Caco-2 (cell line): ENCODE measurements around the gene AK5. TPM values are rescaled to one million over a fixed set of nuclear protein-coding genes. Genes with fewer than 3 reads are reported as not detected.

Source experiments
- Bru-seq: library from RNA; stranded (reverse); fragments of 400-500 nt; gene quantifications from one replicate; lab custom pipeline; 2021; lab: Mats Ljungman, UMichigan
- BruChase-seq, 2 experiments: library from RNA; stranded (reverse); fragments of 400-500 nt; gene quantifications; one replicate each; lab custom pipeline; 2021; lab: Mats Ljungman, UMichigan
- BruUV-seq: library from RNA; stranded (reverse); fragments of 400-500 nt; replicated peaks from 2 replicates; lab custom pipeline; 2021; lab: Mats Ljungman, UMichigan
- CTCF ChIA-PET: fragments of 300-600 bp; sonication (Branson Sonifier 250); formaldehyde crosslinking; loops from one replicate; lab custom pipeline; 2022; ENCODE audit warnings: antibody characterized with exemption; lab: Charles Lee
- POLR2A ChIA-PET: fragments of 300-600 bp; sonication (Branson Sonifier 250); formaldehyde crosslinking; loops from one replicate; lab custom pipeline; 2022; ENCODE audit warnings: antibody characterized with exemption; lab: Charles Lee
- DNase-seq, 2 experiments: peaks; one replicate each; pipeline versions ENCODE4 v3.0.0 to v3.0.0-alpha.2; 2020 to 2022
- H3K27me3 ChIP-seq: replicated peaks from 2 replicates; pipeline ENCODE4 v1.6.0; 2011; ENCODE audit warnings: low read length; ENCODE audit not compliant: control insufficient read depth, insufficient read depth
- H3K36me3 ChIP-seq: 2 replicates; pipeline ENCODE4 v1.5.1; 2011; ENCODE audit warnings: low read length; ENCODE audit not compliant: control insufficient read depth, insufficient read depth
- H3K4me1 ChIP-seq: fragments of 250-450 bp; sonication (Bioruptor Pico); 2 replicates; pipeline ENCODE4 v1.5.1; 2020; ENCODE audit warnings: mild to moderate bottlenecking
- H3K4me3 ChIP-seq: 2 replicates; pipeline ENCODE4 v1.5.1; 2011; ENCODE audit warnings: low read depth, mild to moderate bottlenecking, control low read depth, low read length
- H3K9me3 ChIP-seq: fragments of 250-450 bp; sonication (Bioruptor Pico); 2 replicates; pipeline ENCODE4 v1.5.1; 2020; ENCODE audit warnings: mild to moderate bottlenecking, moderate library complexity
- H3K27ac Mint-ChIP-seq: one replicate; pipeline ENCODE4 v1.8.0; 2022; ENCODE audit warnings: mixed read lengths; ENCODE audit not compliant: unreplicated experiment
- H3K27me3 Mint-ChIP-seq: one replicate; pipeline ENCODE4 v1.8.0; 2022; ENCODE audit warnings: mixed read lengths; ENCODE audit not compliant: insufficient read depth, unreplicated experiment
- H3K36me3 Mint-ChIP-seq: one replicate; pipeline ENCODE4 v1.8.0; 2022; ENCODE audit warnings: mild to moderate bottlenecking, mixed read lengths; ENCODE audit not compliant: insufficient read depth, unreplicated experiment
- H3K4me1 Mint-ChIP-seq: one replicate; pipeline ENCODE4 v1.8.0; 2022; ENCODE audit warnings: low read depth, mixed read lengths; ENCODE audit not compliant: unreplicated experiment
- H3K4me3 Mint-ChIP-seq: one replicate; pipeline ENCODE4 v1.8.0; 2022; ENCODE audit warnings: mild to moderate bottlenecking, moderate library complexity, mixed read lengths; ENCODE audit not compliant: unreplicated experiment
- H3K9me3 Mint-ChIP-seq: one replicate; pipeline ENCODE4 v1.8.0; 2022; ENCODE audit warnings: mixed read lengths; ENCODE audit not compliant: unreplicated experiment
- intact Hi-C: fragments of 100-400 bp; cut with micrococcal nuclease; formaldehyde crosslinking; loops from one replicate; pipeline ENCODE4 v1.10.0; 2022; ENCODE audit not compliant: unreplicated experiment
- long read RNA-seq: library from polyadenylated mRNA; stranded (forward); transcript quantifications from one replicate; pipeline ENCODE4 v2.0.0, GENCODE V29; 2022
- total RNA-seq: library from RNA; stranded (reverse); gene quantifications from 2 replicates; pipeline ENCODE4 v1.2.3, GENCODE V29; 2022
- TF ChIP-seq, protein P1 (sequence below), 2 experiments: fragments of 200-600 bp in 1 of 2; IDR thresholded peaks; 1 replicate in 1 of 2; 2 replicates in 1 of 2; pipeline versions ENCODE4 v1.5.1 to v1.8.0; 2011 to 2022; ENCODE audit warnings: antibody characterized with exemption in 1 of 2, control low read depth in 1 of 2, inconsistent platforms in 1 of 2, low read depth in 1 of 2, low read length in 1 of 2, mild to moderate bottlenecking in 1 of 2, moderate library complexity in 1 of 2; ENCODE audit not compliant: insufficient read depth in 1 of 2, severe bottlenecking in 1 of 2, unreplicated experiment in 1 of 2

AK5 gene
- total RNA-seq (not detected in 2 replicates), Bru-seq, nascent RNA (percentile 0 among the genes with signal in this experiment), BruChase-seq, experiment 1, labeled RNA remaining after a 2-hour chase (percentile 0 among the genes with signal in this experiment), BruChase-seq, experiment 2, labeled RNA remaining after a 6-hour chase (percentile 0 among the genes with signal in this experiment)
- long read RNA-seq, result 0 reads

DNA sequence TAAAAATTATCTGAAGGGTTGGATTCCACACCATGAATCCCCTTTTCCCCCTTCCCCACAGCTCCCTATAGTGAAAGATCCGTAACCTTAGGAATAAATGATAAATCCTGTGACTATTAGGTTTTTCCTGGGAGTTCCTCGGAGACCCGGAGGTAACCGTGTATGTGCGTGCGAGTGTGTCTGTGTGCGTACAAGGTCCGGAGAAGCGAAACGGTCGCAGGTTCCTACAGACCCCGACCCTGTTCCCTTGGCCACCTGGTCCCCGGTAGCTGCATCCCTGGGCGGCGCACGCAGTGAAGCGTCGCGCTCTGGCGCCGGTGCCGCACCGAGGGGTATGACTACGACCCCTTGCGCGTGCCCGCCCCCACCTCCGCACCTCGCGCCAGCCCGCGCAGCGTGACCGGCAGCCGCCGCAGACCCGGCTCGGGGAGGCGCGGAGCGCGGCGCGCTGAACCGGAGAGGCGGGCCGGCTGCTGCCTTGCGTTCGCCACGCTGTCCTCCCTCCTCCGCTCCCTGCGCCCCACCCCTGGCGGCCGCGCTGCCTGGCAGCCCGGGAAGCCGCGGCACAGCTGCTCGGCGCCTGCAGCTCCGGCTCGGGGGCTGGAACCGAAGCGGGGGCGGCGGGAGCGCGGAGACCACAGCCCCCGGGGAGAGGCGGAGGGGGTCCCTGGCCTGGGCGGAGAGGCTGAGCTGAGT lies at the start of gene AK5:
TSS of gene AK5 (plus strand) at position 529 of the 696 bp plus-strand sequence. CDS start 295 bp downstream, outside the sequence.
- H3K4me3 ChIP-seq, result peak within 1 kb of the TSS; percentile 34
- no peak within 1 kb of the TSS for H3K27ac Mint-ChIP-seq
- no TSS peak for BruUV-seq
- CTCF ChIA-PET, result no interaction called here
- POLR2A ChIA-PET, result no interaction called here
- no peaks in the 10 kb centered on the region for H3K4me1 ChIP-seq
- H3K9me3 Mint-ChIP-seq, result no peaks in the 10 kb centered on the region
- no peaks in the 10 kb centered on the region for H3K9me3 ChIP-seq
- TF ChIP-seq, protein P1, sequence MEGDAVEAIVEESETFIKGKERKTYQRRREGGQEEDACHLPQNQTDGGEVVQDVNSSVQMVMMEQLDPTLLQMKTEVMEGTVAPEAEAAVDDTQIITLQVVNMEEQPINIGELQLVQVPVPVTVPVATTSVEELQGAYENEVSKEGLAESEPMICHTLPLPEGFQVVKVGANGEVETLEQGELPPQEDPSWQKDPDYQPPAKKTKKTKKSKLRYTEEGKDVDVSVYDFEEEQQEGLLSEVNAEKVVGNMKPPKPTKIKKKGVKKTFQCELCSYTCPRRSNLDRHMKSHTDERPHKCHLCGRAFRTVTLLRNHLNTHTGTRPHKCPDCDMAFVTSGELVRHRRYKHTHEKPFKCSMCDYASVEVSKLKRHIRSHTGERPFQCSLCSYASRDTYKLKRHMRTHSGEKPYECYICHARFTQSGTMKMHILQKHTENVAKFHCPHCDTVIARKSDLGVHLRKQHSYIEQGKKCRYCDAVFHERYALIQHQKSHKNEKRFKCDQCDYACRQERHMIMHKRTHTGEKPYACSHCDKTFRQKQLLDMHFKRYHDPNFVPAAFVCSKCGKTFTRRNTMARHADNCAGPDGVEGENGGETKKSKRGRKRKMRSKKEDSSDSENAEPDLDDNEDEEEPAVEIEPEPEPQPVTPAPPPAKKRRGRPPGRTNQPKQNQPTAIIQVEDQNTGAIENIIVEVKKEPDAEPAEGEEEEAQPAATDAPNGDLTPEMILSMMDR (IDR thresholded peaks at IDR 0.05; ENCODE audit: insufficient read depth in 1 of 2, low read depth in 1 of 2, low read length in 1 of 2, severe bottlenecking in 1 of 2, unreplicated experiment in 1 of 2), result no peak
- no peaks in the 10 kb centered on the region; the same call in 1 of the 2 replicates for H3K27me3 ChIP-seq
- H3K27me3 Mint-ChIP-seq, result peaks cover 25% of the 10 kb centered on the region
- H3K36me3 Mint-ChIP-seq, result no peaks in the 10 kb centered on the region
- no peaks in the 10 kb centered on the region for H3K4me1 Mint-ChIP-seq
- peak in 1 of 2 experiments; percentile 31 for DNase-seq
- H3K4me3 Mint-ChIP-seq, result peak within 1 kb of the TSS; percentile 38
- H3K36me3 ChIP-seq, result no peaks in the 10 kb centered on the region
- intact Hi-C loops, result no loop called here

- BruUV-seq, result no TSS peak
- no peaks in the 10 kb centered on the region for H3K36me3 Mint-ChIP-seq
- no peak overlapping the region for H3K27ac Mint-ChIP-seq
- H3K4me1 Mint-ChIP-seq, result no peaks in the 10 kb centered on the region
- no peaks in the 10 kb centered on the region for H3K36me3 ChIP-seq
- H3K4me3 ChIP-seq, result no peak overlapping the region
- TF ChIP-seq, protein P1 (IDR thresholded peaks at IDR 0.05; ENCODE audit: insufficient read depth in 1 of 2, low read depth in 1 of 2, low read length in 1 of 2, severe bottlenecking in 1 of 2, unreplicated experiment in 1 of 2), result no peak
- intact Hi-C loops, result no loop called here
- no peak overlapping the region for H3K4me3 Mint-ChIP-seq
- peaks cover 4% of the 10 kb centered on the region for H3K27me3 Mint-ChIP-seq
- no peaks in the 10 kb centered on the region for H3K27me3 ChIP-seq
- H3K4me1 ChIP-seq, result no peaks in the 10 kb centered on the region
- POLR2A ChIA-PET, result no interaction called here
- no peak for DNase-seq
- CTCF ChIA-PET, result no interaction called here
- H3K9me3 Mint-ChIP-seq, result no peaks in the 10 kb centered on the region
- H3K9me3 ChIP-seq, result no peaks in the 10 kb centered on the region
Observed at GRCh38 chr1:77232829-77233228, 49.0 kb upstream of the AK5 start.

DNA sequence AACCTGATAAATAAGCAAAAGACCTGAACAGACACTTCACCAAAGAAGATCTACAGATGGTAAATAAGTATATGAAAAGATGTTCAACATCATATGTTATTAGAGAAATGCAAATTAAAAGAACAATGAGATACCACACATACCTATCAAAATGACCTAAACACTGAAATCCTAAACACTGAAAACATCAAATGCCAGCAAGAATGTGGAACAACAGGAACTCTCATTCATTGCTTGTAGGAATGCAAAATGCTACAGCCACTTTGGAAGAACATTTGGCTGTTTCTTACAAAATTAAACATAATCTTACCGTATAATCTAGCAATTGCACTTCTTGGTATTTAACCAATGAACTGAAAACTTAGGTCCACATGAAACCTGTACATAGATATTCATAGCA lies 47.7 kb upstream of the AK5 start:
- ChIA-PET CTCF (no interaction called here), POLR2A (no interaction called here)
- H3K4me1 Mint-ChIP-seq, result no peaks in the 10 kb centered on the region
- Histone ChIP-seq H3K4me3 (no peak overlapping the region), H3K9me3 (no peaks in the 10 kb centered on the region), H3K36me3 (no peaks in the 10 kb centered on the region), H3K4me1 (no peaks in the 10 kb centered on the region), H3K27me3 (no peaks in the 10 kb centered on the region)
- no peak overlapping the region for H3K27ac Mint-ChIP-seq
- H3K9me3 Mint-ChIP-seq, result no peaks in the 10 kb centered on the region
- TF ChIP-seq, protein P1 (IDR thresholded peaks at IDR 0.05; ENCODE audit: insufficient read depth in 1 of 2, low read depth in 1 of 2, low read length in 1 of 2, severe bottlenecking in 1 of 2, unreplicated experiment in 1 of 2), result no peak
- peaks cover 7% of the 10 kb centered on the region for H3K27me3 Mint-ChIP-seq
- no TSS peak for BruUV-seq
- no peak for DNase-seq
- H3K36me3 Mint-ChIP-seq, result no peaks in the 10 kb centered on the region
- H3K4me3 Mint-ChIP-seq, result no peak overlapping the region
- intact Hi-C loops, result no loop called here
